Gastroesophageal sphincter (tissue), 4 donors: Measurements from ENCODE around the gene C3orf38. TPM values are rescaled to one million over a fixed set of nuclear protein-coding genes. Genes with fewer than 3 reads are reported as not detected.

ENCODE experiments used
- ATAC-seq: fragments of 150-250 bp; one replicate; pipeline ENCODE4 v1.9.1; 2016; ENCODE audit warnings: mild to moderate bottlenecking, moderate library complexity
- H3K27ac ChIP-seq, 4 donors: fragments of 200-600 bp; sonication (generic) in 3 of 4; 1 replicate in 3 of 4; 2 replicates in 1 of 4; pipeline ENCODE4 v1.5.1; 2016 to 2019
- H3K27me3 ChIP-seq: fragments of 200-600 bp; sonication (generic); one replicate; pipeline ENCODE4 v1.5.1; 2019
- H3K36me3 ChIP-seq, 2 donors: fragments of 200-600 bp; sonication (generic); one replicate each; pipeline ENCODE4 v1.5.1; 2019; ENCODE audit warnings: control low read depth in 1 of 2
- H3K4me1 ChIP-seq, 3 donors: fragments of 200-600 bp; sonication (generic); 1 replicate in 2 of 3; 2 replicates in 1 of 3; pipeline ENCODE4 v1.5.1; 2016 to 2019; ENCODE audit warnings: control low read depth in 2 of 3
- H3K4me3 ChIP-seq, 2 donors: fragments of 200-600 bp; sonication (generic); one replicate each; pipeline ENCODE4 v1.5.1; 2019; ENCODE audit warnings: mild to moderate bottlenecking in 1 of 2, moderate library complexity in 1 of 2
- H3K9me3 ChIP-seq, 3 donors: fragments of 200-600 bp; sonication (generic); one replicate each; pipeline ENCODE4 v1.5.1; 2017 to 2019; ENCODE audit warnings: control low read depth in 2 of 3
- CTCF ChIP-seq, 4 experiments: fragments of 200-600 bp in 2 of 4; fragments of 450-650 bp in 2 of 4; sonication (generic) in 1 of 4; IDR thresholded peaks; one replicate each; pipeline ENCODE4 v1.5.1; 2017 to 2019; ENCODE audit warnings: antibody characterized with exemption in 4 of 4, mild to moderate bottlenecking in 2 of 4, moderate library complexity in 2 of 4
- EP300 ChIP-seq: sonication (generic); formaldehyde crosslinking; IDR thresholded peaks from one replicate; pipeline ENCODE4 v1.6.1; 2017; ENCODE audit warnings: antibody characterized with exemption, mild to moderate bottlenecking
- POLR2A ChIP-seq, 2 donors: fragments of 450-650 bp; IDR thresholded peaks; one replicate each; pipeline ENCODE4 v1.6.1; 2017; ENCODE audit warnings: antibody characterized with exemption in 2 of 2, mild to moderate bottlenecking in 2 of 2, moderate library complexity in 1 of 2
- POLR2AphosphoS5 ChIP-seq: sonication (generic); formaldehyde crosslinking; IDR thresholded peaks from one replicate; pipeline ENCODE4 v1.6.1; 2017; ENCODE audit warnings: antibody characterized with exemption
- WGBS, 2 donors: methylation state at CpG; one replicate each; pipeline ENCODE4 v1.1.5; 2018; ENCODE audit warnings: low coverage in 1 of 2; 5-methylcytosine and 5-hydroxymethylcytosine counted together
- total RNA-seq, 4 donors: library from RNA; depleted of rRNA; stranded (reverse); fragments of >200 nt; gene quantifications; one replicate each; pipeline ENCODE4 v1.1.0, GENCODE V29; 2016

Gene C3orf38
- total RNA-seq, 4 donors from 2014 or later: 15.6 to 23.0 (median 16.9) TPM

GRCh38 chr3:88150806-88151205, 1.0 kb downstream of the C3orf38 start:
- Histone ChIP-seq H3K27me3 (no peaks in the 10 kb centered on the region), H3K9me3 (no peaks in the 10 kb centered on the region), H3K36me3 (peaks cover 0 to 30% of the 10 kb centered on the region in 2 donors), H3K4me1 (peaks cover 3 to 50% (median 6%) of the 10 kb centered on the region in 3 donors), H3K4me3 (peak overlapping the region; percentile 83 to 99), H3K27ac (peak overlapping the region; percentile 92 to 96 (median 94))
- TF ChIP-seq POLR2AphosphoS5 (no peak), CTCF (IDR thresholded peaks at IDR 0.05) (no peak), POLR2A (IDR thresholded peaks at IDR 0.05) (no peak), EP300 (no peak)
- ATAC-seq: no peak
- WGBS, 2 donors: 0 to 3% methylated on average over 6 of the region's 6 CpGs

- 25 to 27% methylated on average over 4 of the region's 4 CpGs for WGBS, 2 donors
- Histone ChIP-seq H3K27ac (no peak overlapping the region), H3K27me3 (no peaks in the 10 kb centered on the region), H3K9me3 (no peaks in the 10 kb centered on the region), H3K4me1 (peaks cover 3 to 53% (median 6%) of the 10 kb centered on the region in 3 donors), H3K4me3 (peak overlapping the region; percentile 83 to 99), H3K36me3 (peaks cover 0 to 36% of the 10 kb centered on the region in 2 donors)
- TF ChIP-seq EP300: no peak
- no peak for TF ChIP-seq POLR2A (IDR thresholded peaks at IDR 0.05)
- no peak for TF ChIP-seq POLR2AphosphoS5
- no peak for TF ChIP-seq CTCF (IDR thresholded peaks at IDR 0.05)
- ATAC-seq: no peak
Observed at GRCh38 chr3:88151358-88151757, 1.6 kb downstream of the C3orf38 start.

- no peaks in the 10 kb centered on the region for H3K9me3 ChIP-seq
- no peak for ATAC-seq
- no peak overlapping the region for H3K27ac ChIP-seq
- 53 to 61% methylated on average over 2 of the region's 2 CpGs for WGBS, 2 donors
- peaks cover 0 to 50% of the 10 kb centered on the region in 2 donors for H3K36me3 ChIP-seq
- no peak for TF ChIP-seq EP300
- no peak for TF ChIP-seq POLR2AphosphoS5
- no peak for TF ChIP-seq POLR2A (IDR thresholded peaks at IDR 0.05)
- H3K4me1 ChIP-seq: peaks cover 6 to 67% (median 6%) of the 10 kb centered on the region in 3 donors
- H3K27me3 ChIP-seq: no peaks in the 10 kb centered on the region
- no peak overlapping the region for H3K4me3 ChIP-seq
Observed at GRCh38 chr3:88152841-88153240, 3.1 kb downstream of the C3orf38 start.

GRCh38 chr3:88166419-88166971, 16.7 kb downstream of the C3orf38 start:
- no peak overlapping the region for H3K4me3 ChIP-seq
- no peak overlapping the region for H3K27ac ChIP-seq
- H3K27me3 ChIP-seq: no peaks in the 10 kb centered on the region
- H3K36me3 ChIP-seq: peaks cover 0 to 6% of the 10 kb centered on the region in 2 donors
- H3K9me3 ChIP-seq: no peaks in the 10 kb centered on the region
- 93 to 95% methylated on average over 2 of the region's 2 CpGs for WGBS, 2 donors
- ATAC-seq: no peak
- no peaks in the 10 kb centered on the region for H3K4me1 ChIP-seq
- TF ChIP-seq POLR2A (IDR thresholded peaks at IDR 0.05) (no peak), CTCF (IDR thresholded peaks at IDR 0.05) (no peak), EP300 (no peak), POLR2AphosphoS5 (no peak)

GRCh38 chr3:88167173-88167572, 17.4 kb downstream of the C3orf38 start:
- H3K4me3 ChIP-seq: no peak overlapping the region
- no peak for TF ChIP-seq POLR2A (IDR thresholded peaks at IDR 0.05)
- H3K27me3 ChIP-seq: no peaks in the 10 kb centered on the region
- no peaks in the 10 kb centered on the region for H3K4me1 ChIP-seq
- ATAC-seq: no peak
- H3K27ac ChIP-seq: no peak overlapping the region
- no peaks in the 10 kb centered on the region for H3K9me3 ChIP-seq
- 95% methylated on average over 3 to 5 of the region's 6 CpGs for WGBS, 2 donors
- H3K36me3 ChIP-seq: peaks cover 0 to 4% of the 10 kb centered on the region in 2 donors

GRCh38 chr3:88167704-88168103, 17.9 kb downstream of the C3orf38 start:
- H3K27ac ChIP-seq: no peak overlapping the region
- peaks cover 0 to 4% of the 10 kb centered on the region in 2 donors for H3K36me3 ChIP-seq
- no peak for ATAC-seq
- H3K4me1 ChIP-seq: no peaks in the 10 kb centered on the region
- H3K9me3 ChIP-seq: no peaks in the 10 kb centered on the region
- H3K4me3 ChIP-seq: no peak overlapping the region
- TF ChIP-seq EP300 (no peak), POLR2A (IDR thresholded peaks at IDR 0.05) (no peak), POLR2AphosphoS5 (no peak), CTCF (IDR thresholded peaks at IDR 0.05) (no peak)
- 88 to 95% methylated on average over 2 of the region's 2 CpGs for WGBS, 2 donors
- H3K27me3 ChIP-seq: no peaks in the 10 kb centered on the region
